ENCODE data around the gene CXCR4. TPM values are rescaled to one million over a fixed set of nuclear protein-coding genes. Genes with fewer than 3 reads are reported as not detected.

The CXCR4 gene
- polyA plus RNA-seq, 3 donors: 45.7 to 59.7 (median 47.0) TPM

DNA sequence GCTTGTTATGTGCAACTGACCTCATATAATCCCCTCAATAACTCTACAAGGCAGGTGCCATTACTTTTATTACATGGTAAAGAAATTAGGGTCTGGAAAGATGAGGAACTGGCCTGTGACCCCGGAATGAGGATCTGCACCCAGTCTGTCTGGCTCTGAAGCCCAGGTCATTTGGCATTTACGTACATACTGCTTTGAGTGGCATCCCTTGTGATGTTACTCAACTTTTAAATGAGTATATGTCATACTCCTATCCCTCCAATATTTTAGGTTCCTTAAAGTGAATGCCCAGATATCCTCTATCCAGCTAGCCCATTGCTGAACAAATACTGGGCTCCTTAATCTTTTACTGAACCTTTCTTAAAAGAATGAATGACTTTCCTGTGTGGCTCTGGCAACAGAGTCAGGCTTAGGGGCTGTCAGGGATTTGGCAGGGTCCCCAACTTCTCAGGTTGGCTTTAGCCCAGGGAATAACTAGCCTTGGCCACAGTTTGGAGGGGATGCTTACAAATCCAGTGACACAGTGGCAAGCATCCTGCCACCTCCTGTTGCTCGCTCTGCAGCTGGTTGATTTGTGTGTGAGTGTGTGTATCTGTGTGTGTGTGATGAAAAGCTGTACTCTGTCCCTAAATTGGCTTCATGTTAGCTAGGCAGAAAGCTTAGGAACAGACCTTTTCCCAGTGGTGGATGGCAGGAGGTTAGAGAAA, 3.4 kb upstream of the CXCR4 start:
- DNase-seq (ENCODE audit: extremely low read depth in 1 of 11, low read depth in 9 of 11, low spot score in 4 of 11): no peak

DNA sequence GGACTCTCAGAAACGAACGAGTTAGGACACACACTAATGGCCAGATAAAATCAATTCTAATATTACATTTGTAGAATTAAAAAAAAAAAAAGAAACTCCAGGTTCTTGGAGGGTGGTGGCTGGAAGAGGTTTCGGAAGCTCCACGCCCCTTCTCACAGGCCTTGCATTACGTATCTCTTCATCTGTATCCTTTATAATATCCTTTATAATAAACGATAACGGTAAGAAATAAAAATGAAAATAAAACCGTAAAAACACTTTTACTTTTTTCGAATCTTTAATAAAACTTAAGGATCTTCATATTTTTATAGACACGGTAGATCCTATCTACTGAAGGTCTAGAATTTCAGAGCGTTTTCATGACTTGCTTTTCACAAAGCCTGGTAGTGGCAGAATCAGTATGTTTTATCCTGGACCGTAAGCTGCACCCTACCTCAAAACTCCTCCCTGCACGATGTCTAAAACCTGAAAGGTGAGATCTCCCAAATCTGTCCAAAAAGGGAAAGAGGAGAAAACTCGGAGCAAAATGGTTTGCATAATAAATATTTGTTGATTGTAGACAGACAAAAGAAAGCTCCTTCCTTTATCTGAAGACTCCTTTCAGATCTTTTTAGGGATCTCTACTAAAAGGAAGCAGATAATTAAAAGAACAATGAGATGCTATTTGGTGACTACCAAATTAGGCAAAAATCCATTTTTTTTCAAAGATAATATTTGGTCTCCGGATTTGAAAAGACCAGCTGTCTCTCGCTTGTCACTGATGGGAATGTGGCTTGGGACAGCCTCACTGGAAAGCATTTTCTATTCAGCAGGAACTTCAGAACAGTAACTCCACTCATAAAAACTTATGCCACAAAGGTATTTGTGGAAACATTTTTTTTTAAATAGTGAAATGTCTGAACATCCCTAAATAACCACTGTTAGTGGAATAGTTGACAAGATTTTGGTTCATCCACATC, 2.0 kb upstream of the CXCR4 start:
- DNase-seq (ENCODE audit: extremely low read depth in 1 of 11, low read depth in 9 of 11, low spot score in 4 of 11): no peak

GRCh38 chr2:136118819-136119716, 1.1 kb upstream of the CXCR4 start:
- peak in 2 of 11 donors; percentile 9 to 13 for DNase-seq (ENCODE audit: extremely low read depth in 1 of 11, low read depth in 9 of 11, low spot score in 4 of 11)

DNA sequence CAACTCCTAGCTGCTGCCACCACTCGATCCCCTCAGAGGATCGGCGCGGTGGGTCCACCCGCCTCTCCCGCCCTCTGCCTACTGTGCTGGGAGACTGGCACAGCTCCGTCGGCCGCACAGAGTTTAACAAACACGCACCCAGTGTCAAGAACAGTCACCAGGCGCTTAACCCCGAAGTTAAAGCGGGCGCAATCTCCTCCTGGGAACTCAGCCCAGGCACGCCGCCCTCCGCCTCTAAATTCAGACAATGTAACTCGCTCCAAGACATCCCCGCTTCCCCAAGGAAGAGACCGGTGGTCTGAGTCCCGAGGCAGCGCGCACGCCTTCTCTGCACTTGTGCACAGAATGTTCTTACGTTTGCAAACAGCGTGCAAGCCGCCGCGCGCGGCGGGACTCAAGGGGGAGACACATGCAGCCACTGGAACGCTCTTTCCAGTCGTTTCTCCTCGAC, 533 bp downstream of the CXCR4 start:
- peak in 3 of 11 donors; percentile 34 to 43 (median 36) for DNase-seq (ENCODE audit: extremely low read depth in 1 of 11, low read depth in 9 of 11, low spot score in 4 of 11)

DNA sequence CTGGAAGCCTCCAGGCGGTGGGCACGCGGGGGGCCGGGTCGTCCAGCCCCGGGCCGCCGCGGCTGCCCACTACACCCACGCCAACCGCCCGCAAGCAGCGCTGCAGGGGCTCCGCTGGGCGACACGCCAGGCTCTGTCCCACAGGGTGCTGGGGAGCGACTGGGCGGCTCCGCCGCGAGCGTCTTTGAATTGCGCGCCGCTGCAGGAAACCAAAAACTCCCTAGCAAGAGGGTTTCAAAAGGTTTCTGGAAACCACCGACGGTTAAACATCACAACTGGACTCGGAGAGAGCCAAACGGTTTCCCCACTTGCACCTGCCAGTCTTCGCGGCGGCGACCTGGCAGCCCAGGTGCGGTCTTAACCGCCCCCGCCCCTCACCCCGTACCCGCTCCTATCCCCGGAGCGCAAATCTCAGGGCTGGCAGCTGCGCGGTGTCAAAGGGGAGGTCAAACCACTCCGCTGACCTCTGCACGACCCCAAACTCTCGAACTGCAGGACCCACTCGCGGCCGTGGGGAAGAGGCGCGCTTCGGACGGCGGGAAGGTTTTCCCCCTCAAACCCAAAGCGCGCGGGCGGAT, 1.0 kb downstream of the CXCR4 start:
- DNase-seq (ENCODE audit: extremely low read depth in 1 of 11, low read depth in 9 of 11, low spot score in 4 of 11): peak in 2 of 11 donors; percentile 12 to 24

- peak in 3 of 11 donors; percentile 17 to 35 (median 21) for DNase-seq (ENCODE audit: extremely low read depth in 1 of 11, low read depth in 9 of 11, low spot score in 4 of 11)
Measured at GRCh38 chr2:136116151-136116812, 1.7 kb downstream of the CXCR4 start.

- no peak for DNase-seq (ENCODE audit: extremely low read depth in 1 of 11, low read depth in 9 of 11, low spot score in 4 of 11)
Measured at GRCh38 chr2:136115183-136115761, 2.7 kb downstream of the CXCR4 start.

GRCh38 chr2:136114382-136114781, 3.6 kb downstream of the CXCR4 start:
- DNase-seq (ENCODE audit: extremely low read depth in 1 of 11, low read depth in 9 of 11, low spot score in 4 of 11): no peak

GRCh38 chr2:136113209-136113971, 4.6 kb downstream of the CXCR4 start:
- no peak for DNase-seq (ENCODE audit: extremely low read depth in 1 of 11, low read depth in 9 of 11, low spot score in 4 of 11)

DNA sequence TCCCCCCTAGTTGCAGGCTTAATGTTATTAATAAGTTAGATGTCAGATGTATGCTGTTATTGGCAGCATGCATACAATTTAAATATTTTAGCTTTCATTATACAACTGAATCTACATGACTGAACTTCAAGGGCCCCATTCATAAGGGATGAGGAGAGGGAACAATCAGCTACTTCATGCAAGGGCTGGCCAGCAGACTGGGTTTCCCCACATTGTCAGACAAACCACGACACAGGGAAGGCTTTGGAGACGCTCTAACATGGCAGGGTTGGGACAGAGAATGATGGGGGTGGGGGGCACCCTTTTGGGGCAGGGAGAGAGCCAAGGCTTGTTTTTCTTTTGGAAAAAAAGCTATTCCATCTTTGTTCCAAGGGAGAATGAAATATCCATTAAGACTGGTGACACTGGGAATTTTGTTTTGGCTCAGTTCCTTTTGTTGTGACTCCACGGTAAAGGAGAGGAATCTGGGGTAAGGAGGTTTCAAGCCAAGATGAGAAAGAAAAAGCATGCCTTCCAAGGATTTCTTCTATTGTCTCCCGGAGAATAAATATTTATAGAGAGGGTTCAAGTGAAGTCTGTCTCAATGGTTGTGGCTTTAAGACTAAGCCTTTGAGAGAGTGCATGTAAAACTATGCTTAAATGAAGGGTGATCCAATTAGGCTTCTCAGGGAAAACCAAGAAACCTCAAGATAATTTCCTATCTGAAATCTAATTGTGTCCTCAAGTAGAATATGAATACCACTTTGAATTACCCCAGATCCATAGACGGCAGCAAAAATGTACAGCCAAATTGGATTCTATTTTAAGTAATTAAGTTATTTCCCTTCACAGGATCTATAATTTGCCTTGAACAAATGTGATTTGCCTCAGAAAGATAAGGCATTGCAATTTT, 5.4 kb downstream of the CXCR4 start:
- DNase-seq (ENCODE audit: extremely low read depth in 1 of 11, low read depth in 9 of 11, low spot score in 4 of 11): no peak

- DNase-seq (ENCODE audit: extremely low read depth in 1 of 11, low read depth in 9 of 11, low spot score in 4 of 11): no peak
Measured at GRCh38 chr2:136111711-136112110, 6.2 kb downstream of the CXCR4 start.

GRCh38 chr2:136110526-136110925, 7.4 kb downstream of the CXCR4 start:
- no peak for DNase-seq (ENCODE audit: extremely low read depth in 1 of 11, low read depth in 9 of 11, low spot score in 4 of 11)

DNA sequence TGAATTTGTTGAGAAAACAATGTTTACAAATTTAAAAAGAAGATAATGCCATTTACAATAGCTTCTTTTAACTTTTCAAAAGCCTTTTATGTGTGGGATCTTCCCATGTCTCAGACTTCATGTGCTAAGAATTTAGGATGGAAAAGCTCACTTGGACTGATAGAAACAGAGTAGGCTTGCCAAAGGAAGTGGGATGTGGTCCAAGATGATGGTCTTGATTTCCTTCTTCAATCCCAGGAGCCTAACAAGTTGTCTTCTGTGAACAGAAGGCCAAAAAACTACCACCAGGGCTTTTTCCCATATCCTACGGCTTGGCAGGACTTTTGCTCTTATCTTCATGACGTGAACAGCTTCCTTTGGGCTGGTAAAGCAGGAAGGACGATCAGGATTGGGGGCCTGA, 9.5 kb downstream of the CXCR4 start:
- no peak for DNase-seq (ENCODE audit: extremely low read depth in 1 of 11, low read depth in 9 of 11, low spot score in 4 of 11)

DNA sequence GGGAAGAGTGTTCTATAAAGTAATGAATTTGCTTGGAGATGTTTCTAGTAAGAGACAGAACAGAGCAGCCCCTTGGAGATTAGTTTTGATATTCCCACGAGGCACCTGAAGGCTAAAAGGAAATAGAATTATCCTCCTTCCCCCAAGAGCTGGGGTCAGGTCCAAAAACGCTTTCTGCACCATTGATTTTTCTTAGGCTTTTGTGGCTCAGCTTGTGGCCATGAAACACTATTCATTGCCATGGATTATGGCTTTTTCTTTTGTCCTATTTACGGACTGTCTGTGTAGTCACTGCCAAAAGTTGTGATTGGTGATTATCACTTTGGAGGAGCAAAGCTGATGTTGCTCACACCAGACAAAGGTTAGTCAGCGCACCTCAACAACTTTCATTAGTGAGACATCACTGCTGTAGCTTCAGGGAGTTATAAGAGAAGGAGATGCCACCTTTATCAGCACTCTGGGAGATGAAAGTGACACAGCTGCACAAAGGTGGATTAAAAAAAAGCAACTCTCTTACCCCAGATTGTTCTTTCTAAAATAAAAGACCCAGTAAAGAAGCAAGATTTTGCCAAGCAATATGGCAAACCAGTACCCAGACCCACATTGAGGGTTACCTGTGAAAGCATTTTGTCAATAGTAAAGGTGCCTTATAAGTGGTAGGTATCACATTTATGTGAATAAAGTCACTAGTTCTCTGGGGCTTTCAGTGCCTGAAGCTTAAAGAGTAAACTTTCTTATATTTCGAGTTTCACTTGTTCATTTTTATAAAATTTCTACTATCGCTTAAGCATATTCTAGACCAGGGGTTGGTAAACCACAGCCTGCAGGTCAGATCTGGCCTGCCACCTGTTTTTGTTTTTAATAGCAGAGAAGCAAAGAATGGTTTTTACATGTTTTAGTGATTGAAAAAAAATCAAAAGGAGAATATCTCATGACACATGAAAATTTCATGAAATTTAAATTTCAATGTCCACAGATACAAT, 10.6 kb downstream of the CXCR4 start:
- DNase-seq (ENCODE audit: extremely low read depth in 1 of 11, low read depth in 9 of 11, low spot score in 4 of 11): no peak

DNA sequence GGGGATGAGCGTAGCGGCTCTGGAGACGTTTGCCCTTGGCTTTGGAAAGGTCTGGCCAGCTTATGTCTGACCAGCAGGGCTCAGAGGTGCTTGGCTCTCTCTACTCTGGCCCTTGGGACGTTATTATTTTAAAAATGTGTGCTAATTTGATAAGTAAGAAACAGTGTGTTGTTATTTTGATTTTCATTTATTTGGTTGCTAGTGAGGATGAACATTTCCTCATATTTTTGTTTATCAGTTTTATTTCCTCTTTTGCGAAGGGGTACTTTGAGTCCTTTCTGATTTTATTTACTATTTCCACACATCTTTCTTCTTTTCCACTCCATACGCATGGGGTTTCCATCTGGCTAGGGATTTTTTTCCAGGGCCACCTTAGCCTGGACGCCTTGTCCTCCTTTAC, 11.4 kb downstream of the CXCR4 start:
- no peak for DNase-seq (ENCODE audit: extremely low read depth in 1 of 11, low read depth in 9 of 11, low spot score in 4 of 11)

Data from renal cortex interstitium (tissue), 11 donors.